ENCODE data around the gene KIAA0753.

Gene KIAA0753

GRCh38 chr17:6630390-6630789 lies 10.1 kb downstream of the KIAA0753 start:
- Histone ChIP-seq H3K9me2 (ENCODE audit: low read depth, low read length) (no peaks in the 10 kb centered on the region), H3K9me3 (ENCODE audit: low read length) (0 out of 2 replicates have a peak, but pooled peaks cover 3% of the 10 kb centered on the region), H3K36me3 (ENCODE audit: insufficient read depth, low read length) (peaks cover 58% of the 10 kb centered on the region), H3K4me1 (ENCODE audit: insufficient read depth, low read length, severe bottlenecking) (no peaks in the 10 kb centered on the region), H3K9ac (ENCODE audit: low read length) (no peak overlapping the region), H2AFZ (ENCODE audit: low read length) (no peak overlapping the region), H3K4me3 (ENCODE audit: low read depth, low read length, poor library complexity, severe bottlenecking) (no peak overlapping the region), H3K27ac (ENCODE audit: low read depth, low read length, poor library complexity, severe bottlenecking) (no peak overlapping the region), H3K4me2 (ENCODE audit: low read length) (no peak overlapping the region), H4K20me1 (ENCODE audit: insufficient read depth, low read length) (no peaks in the 10 kb centered on the region), H3K79me2 (ENCODE audit: insufficient read depth, low read length) (no peaks in the 10 kb centered on the region), H3K27me3 (ENCODE audit: insufficient read depth, low read length) (no peaks in the 10 kb centered on the region), H3F3A (ENCODE audit: insufficient read depth, low read length) (no peaks in the 10 kb centered on the region; the same call in 1 of the 2 replicates)
- TF ChIP-seq EZH2 (IDR thresholded peaks at IDR 0.05; ENCODE audit: borderline replicate concordance, low read length): no peak
- no peak for TF ChIP-seq CTCF (IDR thresholded peaks at IDR 0.05; ENCODE audit: low read length)

DNA sequence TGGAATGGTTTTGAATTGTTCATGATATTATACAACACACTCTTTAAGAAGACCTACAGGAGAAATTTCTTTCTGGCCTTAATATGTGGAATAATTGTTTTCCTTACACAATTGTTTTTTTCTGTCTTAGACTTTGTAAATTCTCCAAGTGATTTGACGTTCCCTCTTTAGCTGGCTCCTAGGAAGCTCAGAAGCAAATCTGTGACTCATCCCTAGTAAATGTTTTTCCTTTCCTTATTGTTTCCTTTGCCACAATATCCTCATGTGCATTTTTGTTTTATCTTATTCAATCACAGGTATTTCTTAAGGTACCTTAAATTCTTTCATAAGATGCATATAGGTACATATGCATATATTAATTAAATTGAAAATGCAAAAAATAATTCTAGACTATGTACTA lies 13.5 kb downstream of the KIAA0753 start:
- Histone ChIP-seq H3K9ac (ENCODE audit: low read length) (no peak overlapping the region), H3K9me3 (ENCODE audit: low read length) (no peaks in the 10 kb centered on the region), H3K4me3 (ENCODE audit: low read depth, low read length, poor library complexity, severe bottlenecking) (no peak overlapping the region), H3K9me2 (ENCODE audit: low read depth, low read length) (no peaks in the 10 kb centered on the region), H4K20me1 (ENCODE audit: insufficient read depth, low read length) (no peaks in the 10 kb centered on the region), H3K79me2 (ENCODE audit: insufficient read depth, low read length) (no peaks in the 10 kb centered on the region), H3K4me1 (ENCODE audit: insufficient read depth, low read length, severe bottlenecking) (no peaks in the 10 kb centered on the region), H3K36me3 (ENCODE audit: insufficient read depth, low read length) (peaks cover 56% of the 10 kb centered on the region), H3K4me2 (ENCODE audit: low read length) (no peak overlapping the region), H3K27ac (ENCODE audit: low read depth, low read length, poor library complexity, severe bottlenecking) (no peak overlapping the region), H3K27me3 (ENCODE audit: insufficient read depth, low read length) (no peaks in the 10 kb centered on the region), H2AFZ (ENCODE audit: low read length) (no peak overlapping the region), H3F3A (ENCODE audit: insufficient read depth, low read length) (no peaks in the 10 kb centered on the region)
- TF ChIP-seq CTCF (IDR thresholded peaks at IDR 0.05; ENCODE audit: low read length) (no peak), EZH2 (IDR thresholded peaks at IDR 0.05; ENCODE audit: borderline replicate concordance, low read length) (no peak)

DNA sequence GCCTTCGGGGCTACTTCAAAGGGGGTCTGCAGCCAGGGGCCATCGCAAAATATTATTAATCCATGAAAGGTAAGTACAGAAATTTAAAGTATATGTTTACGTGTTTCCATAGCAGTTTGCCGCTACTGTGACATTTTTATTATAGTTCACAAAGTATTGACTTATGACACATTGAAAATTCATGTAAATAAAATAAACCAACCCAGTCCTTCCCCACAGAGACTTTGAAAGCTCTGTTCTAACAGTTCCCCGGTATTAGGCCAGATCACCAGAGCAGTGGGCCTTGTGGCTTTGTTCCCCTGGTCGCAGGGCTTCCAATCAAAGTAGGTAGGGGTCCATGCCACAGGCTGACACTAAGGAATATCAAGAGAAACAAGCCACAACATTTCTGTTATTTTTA lies 13.9 kb downstream of the KIAA0753 start:
- H3K9me2 ChIP-seq (ENCODE audit: low read depth, low read length): no peaks in the 10 kb centered on the region
- H3K9ac ChIP-seq (ENCODE audit: low read length): no peak overlapping the region
- H3K4me3 ChIP-seq (ENCODE audit: low read depth, low read length, poor library complexity, severe bottlenecking): no peak overlapping the region
- no peaks in the 10 kb centered on the region for H3F3A ChIP-seq (ENCODE audit: insufficient read depth, low read length)
- no peak for TF ChIP-seq CTCF (IDR thresholded peaks at IDR 0.05; ENCODE audit: low read length)
- TF ChIP-seq EZH2 (IDR thresholded peaks at IDR 0.05; ENCODE audit: borderline replicate concordance, low read length): no peak
- no peaks in the 10 kb centered on the region for H3K27me3 ChIP-seq (ENCODE audit: insufficient read depth, low read length)
- H3K79me2 ChIP-seq (ENCODE audit: insufficient read depth, low read length): no peaks in the 10 kb centered on the region
- no peaks in the 10 kb centered on the region for H3K9me3 ChIP-seq (ENCODE audit: low read length)
- H4K20me1 ChIP-seq (ENCODE audit: insufficient read depth, low read length): no peaks in the 10 kb centered on the region
- H3K27ac ChIP-seq (ENCODE audit: low read depth, low read length, poor library complexity, severe bottlenecking): no peak overlapping the region
- H3K4me2 ChIP-seq (ENCODE audit: low read length): no peak overlapping the region
- no peak overlapping the region for H2AFZ ChIP-seq (ENCODE audit: low read length)
- H3K4me1 ChIP-seq (ENCODE audit: insufficient read depth, low read length, severe bottlenecking): no peaks in the 10 kb centered on the region
- H3K36me3 ChIP-seq (ENCODE audit: insufficient read depth, low read length): peaks cover 60% of the 10 kb centered on the region
